NCI-H2196 treated with DMSO at 0.1 percent for 48 hours (cell line): Measurements from ENCODE around the gene CEP120.
"Not testable (repeated sequence)": the region's sequence is repeated elsewhere in the genome, so short reads cannot be mapped to it uniquely, and the experiment has no call there.

Experiments used
- DNase-seq: peaks from one replicate; lab custom pipeline; 2025; ENCODE audit not compliant: unreplicated experiment; lab: John Stamatoyannopoulos, UW

CEP120 gene

DNA sequence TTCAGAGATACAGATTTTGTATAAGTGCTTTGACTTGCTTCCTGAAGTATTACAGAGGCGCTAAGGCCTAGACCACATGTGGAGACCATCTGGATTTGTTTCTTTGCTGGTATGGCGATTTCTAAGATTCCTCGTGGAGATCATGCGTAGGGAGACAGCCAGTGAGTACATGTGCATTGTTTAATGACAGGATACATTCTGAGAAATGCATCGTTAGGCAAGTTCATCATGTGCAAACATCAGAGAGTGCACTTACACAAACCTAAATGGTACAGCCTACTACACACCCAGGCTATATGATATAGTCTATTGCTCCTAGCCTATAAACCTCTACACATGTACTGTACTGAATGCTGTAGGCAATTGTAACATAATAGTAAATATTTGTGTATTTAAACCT, 16.5 kb upstream of the CEP120 start:
- no peak for DNase-seq

DNA sequence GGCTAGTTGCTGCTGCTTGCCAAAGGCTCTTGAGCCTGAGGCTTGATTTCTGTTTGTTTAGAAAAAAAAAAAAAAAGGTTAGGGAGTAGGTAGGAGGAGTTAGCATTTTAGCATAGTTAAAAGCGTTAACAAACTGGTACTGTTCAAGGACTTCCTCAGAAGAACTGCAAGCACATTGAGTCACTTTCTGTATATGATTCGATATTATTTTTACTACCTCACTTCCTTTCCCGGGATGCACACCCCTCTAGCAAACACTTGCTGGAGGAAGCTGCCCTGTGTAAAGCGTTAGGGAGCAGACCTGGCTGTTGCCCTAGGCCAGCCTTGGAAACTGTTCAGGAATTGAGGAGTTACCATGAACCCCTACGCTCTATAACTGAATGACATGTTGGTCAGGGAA, 15.7 kb upstream of the CEP120 start:
- DNase-seq, result no peak

DNA sequence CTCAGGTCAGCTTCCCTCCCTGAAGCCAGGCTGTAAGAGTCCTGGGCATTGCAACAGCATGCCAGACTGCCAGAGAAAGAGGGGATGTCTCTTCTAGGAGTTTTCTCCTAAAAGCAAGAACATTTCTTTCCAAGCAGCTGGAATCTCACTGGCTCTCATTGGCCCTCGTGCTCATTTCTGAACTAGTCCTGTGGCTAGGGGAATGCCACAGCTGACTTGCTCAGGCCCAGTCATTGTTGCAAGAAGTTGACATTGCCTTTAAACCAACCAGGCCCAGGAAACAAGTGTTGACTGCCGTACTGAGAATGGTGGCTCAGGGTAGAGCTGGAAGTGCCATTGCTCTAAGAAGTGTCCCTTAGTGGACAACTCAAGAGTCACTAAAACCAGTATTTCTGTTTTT, 15.0 kb upstream of the CEP120 start:
- DNase-seq, result no peak

DNA sequence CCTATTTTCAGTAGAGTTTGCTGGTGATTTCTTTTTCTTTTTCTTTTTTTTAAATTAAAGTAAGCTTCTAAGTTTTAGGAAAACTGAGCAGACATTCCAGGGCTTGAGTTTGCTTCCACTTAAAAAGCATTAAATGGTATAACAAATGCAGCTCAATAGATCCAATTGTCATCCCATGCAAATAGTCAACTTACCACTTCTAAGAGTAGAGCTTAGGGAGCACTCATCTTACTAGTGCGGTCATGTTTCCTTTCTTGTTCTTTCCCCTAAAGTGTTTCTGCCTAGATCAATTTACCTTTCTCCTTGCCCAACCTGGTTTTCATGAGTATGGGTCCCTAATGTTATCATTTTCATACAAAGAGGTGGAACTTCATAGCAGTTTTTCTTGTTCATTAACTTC, 13.0 kb upstream of the CEP120 start:
- DNase-seq, result no peak

DNA sequence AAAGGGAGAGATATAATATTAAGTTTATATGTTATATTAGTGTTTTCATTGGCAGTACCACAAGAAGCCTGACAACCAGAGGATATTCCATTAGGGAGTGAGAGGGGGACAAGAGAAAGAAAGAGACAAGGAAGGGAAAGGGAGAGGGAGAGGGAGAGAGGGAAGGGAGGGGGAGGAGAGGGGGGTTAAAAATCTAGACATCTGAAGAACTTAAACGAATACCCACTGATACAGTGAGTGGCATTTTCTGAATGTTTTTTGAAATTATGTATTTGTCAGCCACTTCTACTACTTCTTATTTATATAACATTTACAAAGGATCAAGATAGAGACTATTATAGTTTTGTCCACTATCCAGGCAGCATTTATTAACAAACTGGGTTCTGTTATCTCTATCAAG, 11.6 kb upstream of the CEP120 start:
- no peak for DNase-seq

DNA sequence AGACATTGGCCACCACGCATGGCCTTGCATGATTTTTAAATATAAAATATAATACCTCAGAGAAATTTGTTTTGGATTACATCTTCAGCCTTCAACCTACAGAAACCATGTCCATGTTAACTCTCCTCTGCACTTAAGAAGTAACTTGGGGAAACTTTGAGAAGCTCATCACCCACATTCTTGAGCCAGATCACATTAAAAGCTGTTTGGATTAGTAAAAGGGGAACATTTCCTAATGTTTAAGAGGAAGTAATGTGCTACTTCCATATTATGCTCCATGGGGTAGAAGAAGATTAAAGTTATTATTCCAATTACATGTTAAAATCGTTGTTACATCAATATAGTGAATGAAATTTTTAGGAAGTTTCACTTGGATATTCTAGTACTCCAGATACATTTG, 10.4 kb upstream of the CEP120 start:
- no peak for DNase-seq

DNA sequence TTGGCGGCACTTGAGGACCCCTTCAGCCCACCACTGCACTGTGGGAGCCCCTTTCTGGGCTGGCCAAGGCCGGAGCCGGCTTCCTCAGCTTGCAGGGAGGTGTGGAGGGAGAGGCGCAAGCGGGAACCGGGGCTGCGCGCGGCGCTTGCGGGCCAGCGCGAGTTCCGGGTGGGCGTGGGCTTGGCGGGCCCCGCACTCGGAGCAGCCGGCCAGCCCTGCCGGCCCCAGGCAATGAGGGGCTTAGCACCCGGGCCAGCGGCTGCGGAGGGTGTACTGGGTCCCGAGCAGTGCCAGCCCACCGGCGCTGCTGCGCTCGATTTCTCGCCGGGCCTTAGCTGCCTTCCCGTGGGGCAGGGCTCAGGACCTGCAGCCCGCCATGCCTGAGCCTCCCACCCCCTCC, 7.2 kb upstream of the CEP120 start:
- DNase-seq, result not testable (repeated sequence)

DNA sequence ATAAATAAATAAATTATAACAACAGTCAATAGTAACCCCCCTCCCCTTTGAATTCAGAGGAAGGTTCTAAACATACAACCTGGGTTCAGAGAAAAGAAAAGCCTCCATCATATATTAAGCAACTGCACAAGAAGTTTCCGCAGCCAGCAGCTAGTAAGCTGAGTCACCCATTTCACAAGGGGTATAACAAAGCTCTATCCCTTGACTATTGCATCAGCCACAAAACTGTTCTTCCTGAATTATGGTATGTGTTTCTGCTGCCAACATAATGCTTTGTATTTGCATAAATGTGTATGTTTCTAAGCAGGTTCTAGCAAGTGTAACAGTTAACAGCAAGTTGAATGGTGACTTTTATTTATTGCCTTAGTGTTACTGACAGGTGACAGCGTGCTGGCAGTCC, 6.8 kb upstream of the CEP120 start:
- no peak for DNase-seq

DNA sequence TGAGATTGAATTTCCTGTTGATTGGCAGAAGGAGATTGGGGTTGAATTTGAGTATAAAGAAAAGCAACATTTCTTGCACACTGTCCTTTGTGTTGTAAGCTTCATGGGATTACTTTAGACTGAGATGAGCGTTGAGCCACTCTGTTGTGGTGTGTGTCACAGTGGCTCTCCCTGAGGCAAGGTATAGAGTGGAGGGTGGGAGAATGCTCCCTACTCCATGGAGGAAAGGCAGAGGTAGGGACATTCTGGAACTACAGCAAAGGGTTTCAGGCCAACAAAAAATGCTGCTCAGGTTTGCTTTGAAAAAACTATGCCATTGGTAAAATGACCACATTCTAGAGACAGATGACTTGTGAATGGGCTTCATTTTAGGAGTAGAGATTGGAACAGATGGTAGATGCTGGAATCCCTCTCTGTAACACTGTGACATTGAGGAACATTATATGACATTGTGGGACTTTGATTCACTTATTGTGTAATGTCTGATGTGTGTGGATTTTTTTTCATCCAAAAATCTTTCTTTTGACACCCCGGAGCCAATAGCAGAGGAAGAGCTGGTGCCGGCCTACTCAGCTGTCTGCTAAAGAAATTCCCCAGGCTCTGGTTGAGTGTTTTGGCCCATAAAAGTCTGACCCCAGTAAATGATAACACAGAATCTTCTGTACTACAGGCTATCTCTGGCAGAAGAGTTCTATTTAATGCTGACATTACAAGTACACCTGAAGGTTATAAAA, 6.2 kb upstream of the CEP120 start:
- no peak for DNase-seq

DNA sequence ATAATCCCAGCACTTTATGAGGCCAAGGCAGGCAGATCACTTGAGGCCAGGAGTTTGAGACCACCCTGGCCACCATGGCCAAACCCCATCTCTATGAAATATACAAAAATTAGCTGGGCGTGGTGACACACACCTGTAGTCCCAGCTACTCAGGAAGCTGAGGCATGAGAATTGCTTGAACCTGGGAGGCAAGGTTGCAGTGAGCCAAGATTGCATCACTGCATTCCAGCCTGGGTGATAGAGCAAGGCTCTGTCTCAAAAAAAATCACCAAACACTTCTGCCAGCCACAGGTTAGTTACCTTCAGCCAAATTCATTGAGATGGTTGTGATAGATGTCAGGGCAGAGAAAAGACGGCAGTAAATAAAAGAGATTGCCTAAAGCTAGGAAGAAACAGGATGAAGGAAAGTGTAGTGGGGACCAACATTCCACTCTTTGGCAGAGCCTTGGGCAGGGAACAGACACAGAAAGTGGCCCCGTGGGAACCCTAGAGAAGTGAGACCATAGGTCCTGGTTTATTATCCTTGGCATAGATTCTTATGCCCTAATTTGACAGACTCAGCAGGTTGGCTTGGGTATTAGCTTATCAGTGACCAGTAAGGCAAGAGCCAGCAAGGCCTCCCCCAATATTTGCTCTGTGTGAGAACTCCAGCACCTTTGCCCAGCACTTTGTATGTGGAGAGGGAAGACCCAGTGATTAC, 5.5 kb upstream of the CEP120 start:
- DNase-seq, result no peak

DNA sequence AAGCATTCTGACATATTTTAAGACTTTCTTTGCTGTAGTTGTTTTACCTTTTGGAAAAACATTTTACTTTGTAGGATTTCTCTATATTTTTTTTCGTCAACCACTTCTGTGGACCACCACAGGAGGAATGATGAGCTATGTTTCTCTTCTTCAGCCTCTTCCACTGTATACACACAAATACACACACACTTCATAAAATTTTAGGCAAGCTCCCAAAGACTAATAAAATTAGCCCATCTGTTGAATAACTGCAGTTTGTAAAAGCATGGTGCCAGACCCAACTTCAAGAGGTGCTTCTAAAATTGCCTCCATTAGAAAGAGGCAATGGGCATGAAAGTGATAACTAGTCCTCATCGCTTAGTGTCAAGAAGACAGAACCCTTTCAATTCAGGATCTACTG, 4.1 kb upstream of the CEP120 start:
- no peak for DNase-seq

DNA sequence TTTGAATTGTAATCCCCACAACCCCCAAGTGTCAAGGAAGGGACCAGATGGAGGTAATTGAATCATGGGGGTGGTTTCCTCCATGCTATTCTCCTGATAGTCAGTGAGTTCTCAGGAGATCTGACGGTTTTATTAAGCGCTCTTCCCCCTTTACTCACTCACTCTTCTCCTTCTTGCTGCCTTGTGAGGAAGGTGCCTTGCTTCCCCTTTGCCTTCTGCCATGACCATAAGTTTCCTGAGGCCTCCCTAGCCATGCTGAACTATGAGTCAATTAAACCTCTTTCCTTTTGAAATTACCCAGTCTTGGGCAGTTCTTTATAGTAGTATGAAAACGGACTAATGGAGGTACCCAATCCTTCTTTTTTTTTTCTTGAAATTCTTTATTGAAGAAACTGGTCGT, 2.2 kb upstream of the CEP120 start:
- no peak for DNase-seq

DNA sequence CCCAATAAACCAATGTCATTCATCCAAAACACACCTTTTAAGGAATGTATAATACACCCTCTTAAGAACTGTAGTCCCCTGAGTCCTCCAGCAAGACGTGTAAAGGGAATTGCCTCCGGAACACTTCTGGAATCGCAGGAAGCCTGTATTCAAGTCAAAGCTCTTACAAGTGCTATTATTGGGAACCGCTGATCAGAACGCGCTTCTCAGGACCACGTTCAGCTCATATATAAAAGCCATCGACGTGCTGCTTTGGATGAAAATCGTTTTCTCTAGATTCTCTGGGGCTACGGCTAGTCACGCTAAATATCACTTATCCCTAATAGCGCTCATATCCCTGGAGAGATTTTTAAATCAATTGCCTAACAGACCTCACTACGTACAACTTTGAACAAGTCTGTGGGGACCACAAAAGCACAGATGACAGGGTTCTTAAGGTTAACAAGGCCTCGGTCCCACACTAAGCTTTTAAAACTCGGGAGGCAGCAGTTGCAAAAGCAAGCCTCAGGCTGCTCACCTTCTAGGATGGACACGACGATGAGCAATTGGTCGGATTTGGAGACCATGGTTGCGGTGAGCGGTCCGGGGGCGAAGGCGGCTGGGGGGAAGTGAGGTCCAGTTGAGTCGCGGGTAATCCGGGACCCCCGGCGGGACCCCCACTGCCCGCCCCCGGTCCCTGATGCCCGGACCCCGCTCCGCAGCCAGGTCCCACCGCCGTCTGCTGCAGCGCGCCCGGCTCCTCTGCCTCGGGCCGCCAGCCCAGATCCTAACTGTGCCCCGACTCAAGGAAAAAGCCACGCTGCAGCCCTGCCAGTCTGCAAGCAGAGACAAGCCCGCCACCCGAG, 548 bp downstream of the CEP120 start:
- DNase-seq, result no peak

DNA sequence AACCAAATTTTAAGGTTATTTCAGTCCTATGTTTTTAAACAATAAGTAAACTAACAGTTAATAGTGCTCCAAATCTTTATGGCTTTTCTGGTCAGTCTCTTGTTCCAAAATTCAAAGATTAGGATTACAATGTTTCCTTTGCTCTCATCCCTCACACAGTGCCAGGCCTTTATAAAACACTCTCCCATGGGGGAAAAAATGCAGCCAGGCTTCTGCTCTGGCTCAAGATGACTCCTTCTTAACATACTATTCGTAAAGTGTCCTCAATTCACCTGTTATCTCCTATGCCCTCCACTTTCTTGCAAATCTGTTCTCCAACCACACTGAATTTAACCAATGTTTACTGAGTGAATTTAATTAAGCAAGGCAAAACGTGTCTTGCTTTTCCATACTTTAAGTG, 1.4 kb downstream of the CEP120 start:
- no peak for DNase-seq

DNA sequence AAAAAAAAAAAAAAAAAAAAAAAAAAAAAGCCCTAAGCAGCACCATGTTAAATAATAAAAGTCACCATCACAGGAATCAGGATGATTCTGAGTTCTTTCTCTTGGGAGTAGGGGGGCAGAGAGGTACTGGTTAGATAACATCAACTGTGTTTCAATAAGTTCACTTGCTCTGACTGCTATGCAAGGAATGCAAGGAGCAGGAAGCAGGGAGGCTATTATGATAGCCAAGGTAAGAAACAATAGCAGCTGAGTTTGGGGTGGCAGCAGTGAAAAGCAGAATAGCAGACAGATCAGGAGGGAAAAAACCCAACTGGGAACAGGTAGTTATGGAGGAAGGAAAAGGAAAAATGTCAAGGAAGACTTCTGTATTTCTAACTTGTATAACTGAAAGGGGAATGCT, 8.2 kb downstream of the CEP120 start:
- DNase-seq, result no peak

DNA sequence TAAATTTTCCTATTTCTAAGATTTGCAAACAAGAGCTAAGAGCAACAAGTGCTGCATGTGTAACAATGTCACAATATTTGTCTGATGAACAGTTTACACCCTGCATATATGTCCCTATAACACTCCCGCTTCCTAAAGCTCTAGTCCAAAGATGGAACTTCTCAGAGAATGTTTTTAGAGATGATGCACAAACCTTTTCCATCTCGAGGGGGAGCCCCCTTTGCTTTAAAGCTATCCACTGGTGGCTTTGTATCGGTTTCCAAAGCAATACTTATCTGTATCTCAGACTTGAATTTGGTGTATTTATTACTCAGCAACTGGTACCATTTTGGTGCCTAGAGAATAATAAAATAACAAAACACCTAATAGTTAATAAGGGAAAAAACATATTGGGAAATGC, 11.0 kb downstream of the CEP120 start:
- no peak for DNase-seq

DNA sequence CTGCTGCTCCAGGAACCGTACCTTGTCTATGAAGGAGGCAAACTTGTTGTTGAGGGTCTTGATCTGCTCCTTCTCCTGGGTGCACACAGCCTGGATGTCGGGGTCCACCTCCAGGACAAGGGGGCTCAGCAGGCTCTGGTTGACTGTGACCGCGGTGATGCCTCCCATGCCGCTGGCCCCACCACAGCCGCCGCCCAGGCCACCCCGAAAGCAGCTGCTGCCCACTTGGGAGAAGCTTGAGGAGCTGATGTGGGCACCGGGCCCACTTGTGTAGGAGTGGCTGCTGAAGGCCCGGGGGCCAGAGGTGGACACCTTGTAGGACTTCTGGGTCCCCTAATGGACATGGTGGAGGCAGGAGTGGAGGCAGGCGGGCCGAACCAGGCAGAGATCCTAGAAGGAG, 21.2 kb downstream of the CEP120 start:
- DNase-seq, result not testable (repeated sequence)

DNA sequence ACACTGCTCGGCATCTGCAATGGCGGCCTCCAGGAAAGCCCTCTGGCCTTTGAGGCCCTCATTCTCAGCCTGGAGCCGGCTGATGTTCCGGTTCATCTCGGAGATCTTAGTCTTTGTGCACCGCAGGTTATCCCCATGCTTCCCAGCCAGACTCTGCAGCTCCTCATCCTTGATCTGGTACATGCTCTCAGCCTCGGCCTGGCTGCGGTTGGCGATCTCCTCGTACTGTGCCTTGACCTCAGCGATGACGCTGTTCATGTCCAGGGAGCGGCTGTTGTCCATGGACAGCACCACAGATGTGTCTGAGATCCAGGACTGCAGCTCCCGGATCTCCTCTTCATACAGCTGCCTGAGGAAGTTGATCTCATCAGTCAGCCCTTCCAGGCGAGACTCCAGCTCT, 21.9 kb downstream of the CEP120 start:
- DNase-seq, result no peak

DNA sequence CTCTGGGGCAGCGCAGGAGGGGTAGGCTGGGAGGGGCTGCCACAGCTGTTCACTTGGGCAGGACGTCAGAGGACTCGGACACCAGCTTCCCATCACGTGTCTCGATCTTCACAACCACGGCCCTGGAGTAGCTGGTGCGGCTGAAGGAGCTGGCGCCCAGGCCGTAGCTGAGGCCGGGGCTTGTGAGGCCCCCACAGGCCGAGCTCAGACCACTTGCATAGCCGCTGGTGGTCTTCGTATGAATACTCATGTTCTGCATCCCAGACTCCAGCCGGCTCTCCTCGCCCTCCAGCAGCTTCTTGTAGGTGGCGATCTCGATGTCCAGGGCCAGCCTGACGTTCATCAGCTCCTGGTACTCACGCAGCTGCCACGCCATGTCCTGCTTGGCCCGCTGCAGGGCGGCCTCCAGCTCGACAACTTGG, 22.3 kb downstream of the CEP120 start:
- not testable (repeated sequence) for DNase-seq

DNA sequence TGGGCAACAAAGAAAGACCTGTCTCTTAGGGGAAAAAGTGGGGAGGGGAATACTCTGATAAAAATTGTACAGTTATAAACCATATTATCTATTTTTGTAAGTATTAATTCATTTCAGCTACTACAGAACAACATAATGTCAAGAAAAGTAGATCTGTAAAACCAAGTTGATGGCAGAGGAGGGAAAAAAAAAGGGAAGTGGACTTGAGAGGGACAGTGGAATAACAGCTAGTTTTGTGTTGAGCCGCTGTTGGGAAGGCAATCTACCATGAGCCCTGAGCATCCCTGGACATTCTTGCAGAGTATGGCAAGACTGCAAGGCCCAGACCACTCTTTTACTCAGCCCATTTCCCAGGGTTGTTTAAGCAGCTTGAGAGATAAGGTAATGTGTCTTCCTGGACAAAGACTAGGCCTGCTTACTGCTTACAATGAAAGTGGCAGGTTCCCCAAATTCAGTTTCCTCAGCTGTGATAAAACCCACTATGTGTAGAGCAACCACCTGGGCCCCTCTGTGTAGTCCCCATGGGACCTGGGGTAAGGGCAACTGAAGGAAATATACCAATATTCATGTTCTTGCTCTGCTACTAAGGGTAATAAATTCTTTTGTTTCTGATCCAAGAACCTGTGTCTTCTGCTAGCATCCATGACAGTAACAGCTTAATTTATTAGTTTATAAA, 25.0 kb downstream of the CEP120 start:
- no peak for DNase-seq

DNA sequence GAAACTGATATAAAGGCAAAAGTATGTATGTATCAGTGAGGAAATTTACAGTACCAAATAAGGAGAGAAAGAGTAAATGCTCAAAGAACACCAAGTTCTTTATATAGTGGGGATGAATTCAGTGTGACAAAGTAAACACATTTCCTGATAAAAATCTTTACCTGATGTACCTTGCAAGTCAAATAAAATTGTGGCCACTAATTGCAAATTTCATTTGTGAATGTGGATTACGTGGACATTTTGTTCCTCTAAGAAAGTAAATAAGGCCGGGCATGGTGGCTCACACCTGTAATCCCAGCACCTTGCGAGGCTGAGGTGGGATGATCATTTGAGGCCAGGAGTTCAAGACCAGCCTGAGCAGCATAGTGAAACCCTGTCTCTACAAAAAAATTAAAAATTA, 25.7 kb downstream of the CEP120 start:
- DNase-seq, result no peak
